GM20000 (cell line): ENCODE data around the gene CAPZB.

Experiments
- DNase-seq: peaks from one replicate; pipeline ENCODE4 v3.0.0; 2012; ENCODE audit warnings: low spot score
- CTCF ChIP-seq: IDR thresholded peaks from 2 replicates; pipeline ENCODE4 v1.5.1; 2012; ENCODE audit warnings: mild to moderate bottlenecking, control low read depth; ENCODE audit errors: extremely low read depth, missing control alignments

CAPZB gene

GRCh38 chr1:19476450-19477190 lies 8.7 kb downstream of the CAPZB start:
- DNase-seq, result peak; percentile 41
- TF ChIP-seq CTCF, result no peak

GRCh38 chr1:19475296-19475695 lies 10.0 kb downstream of the CAPZB start:
- TF ChIP-seq CTCF, result no peak
- no peak for DNase-seq

GRCh38 chr1:19472174-19472573 lies 13.2 kb downstream of the CAPZB start:
- no peak for TF ChIP-seq CTCF
- no peak for DNase-seq

- TF ChIP-seq CTCF, result no peak
- DNase-seq, result no peak
Measured at GRCh38 chr1:19469004-19469403, 16.3 kb downstream of the CAPZB start.

GRCh38 chr1:19468397-19468956 lies 16.9 kb downstream of the CAPZB start:
- no peak for DNase-seq
- TF ChIP-seq CTCF, result no peak

- DNase-seq, result no peak
- no peak for TF ChIP-seq CTCF
Measured at GRCh38 chr1:19467199-19468187, 17.8 kb downstream of the CAPZB start.
